Measurements from ENCODE around the gene TEX22.

The TEX22 gene

GRCh38 chr14:105439710-105440553 lies 41.6 kb downstream of the TEX22 start:
- DNase-seq (ENCODE audit: low read depth), result no peak

- no peak for DNase-seq (ENCODE audit: low read depth)
Observed at GRCh38 chr14:105440554-105440900, 42.2 kb downstream of the TEX22 start.

GRCh38 chr14:105440992-105441391 lies 42.7 kb downstream of the TEX22 start:
- DNase-seq (ENCODE audit: low read depth), result no peak

GRCh38 chr14:105442125-105442524 lies 43.8 kb downstream of the TEX22 start:
- no peak for DNase-seq (ENCODE audit: low read depth)

- DNase-seq (ENCODE audit: low read depth), result no peak
Observed at GRCh38 chr14:105442834-105443233, 44.5 kb downstream of the TEX22 start.

- DNase-seq (ENCODE audit: low read depth), result no peak
Observed at GRCh38 chr14:105444859-105445258, 46.5 kb downstream of the TEX22 start.

GRCh38 chr14:105445290-105445689 lies 47.0 kb downstream of the TEX22 start:
- no peak for DNase-seq (ENCODE audit: low read depth)

- no peak for DNase-seq (ENCODE audit: low read depth)
Observed at GRCh38 chr14:105445901-105446845, 47.8 kb downstream of the TEX22 start.

- DNase-seq (ENCODE audit: low read depth), result no peak
Observed at GRCh38 chr14:105446971-105447370, 48.6 kb downstream of the TEX22 start.

GRCh38 chr14:105447651-105448640 lies 49.6 kb downstream of the TEX22 start:
- no peak for DNase-seq (ENCODE audit: low read depth)

GRCh38 chr14:105448706-105449111 lies 50.4 kb downstream of the TEX22 start:
- DNase-seq (ENCODE audit: low read depth), result peak; percentile 51

GRCh38 chr14:105449276-105450122 lies 51.2 kb downstream of the TEX22 start:
- DNase-seq (ENCODE audit: low read depth), result no peak

GRCh38 chr14:105450123-105450505 lies 51.8 kb downstream of the TEX22 start:
- DNase-seq (ENCODE audit: low read depth), result no peak

GRCh38 chr14:105450864-105451720 lies 52.8 kb downstream of the TEX22 start:
- DNase-seq (ENCODE audit: low read depth), result no peak

GRCh38 chr14:105452963-105453362 lies 54.6 kb downstream of the TEX22 start:
- DNase-seq (ENCODE audit: low read depth), result no peak

- DNase-seq (ENCODE audit: low read depth), result no peak
Observed at GRCh38 chr14:105453847-105454246, 55.5 kb downstream of the TEX22 start.

- no peak for DNase-seq (ENCODE audit: low read depth)
Observed at GRCh38 chr14:105455086-105455640, 56.8 kb downstream of the TEX22 start.

- DNase-seq (ENCODE audit: low read depth), result no peak
Observed at GRCh38 chr14:105455766-105456660, 57.7 kb downstream of the TEX22 start.

Data from EH (cell line).